Measurements from ENCODE around the gene TFDP1. TPM values are rescaled to one million over a fixed set of nuclear protein-coding genes. Genes with fewer than 3 reads are reported as not detected.

The TFDP1 gene
- polyA plus RNA-seq, 3 donors: 30.3 to 54.0 (median 37.6) TPM

DNA sequence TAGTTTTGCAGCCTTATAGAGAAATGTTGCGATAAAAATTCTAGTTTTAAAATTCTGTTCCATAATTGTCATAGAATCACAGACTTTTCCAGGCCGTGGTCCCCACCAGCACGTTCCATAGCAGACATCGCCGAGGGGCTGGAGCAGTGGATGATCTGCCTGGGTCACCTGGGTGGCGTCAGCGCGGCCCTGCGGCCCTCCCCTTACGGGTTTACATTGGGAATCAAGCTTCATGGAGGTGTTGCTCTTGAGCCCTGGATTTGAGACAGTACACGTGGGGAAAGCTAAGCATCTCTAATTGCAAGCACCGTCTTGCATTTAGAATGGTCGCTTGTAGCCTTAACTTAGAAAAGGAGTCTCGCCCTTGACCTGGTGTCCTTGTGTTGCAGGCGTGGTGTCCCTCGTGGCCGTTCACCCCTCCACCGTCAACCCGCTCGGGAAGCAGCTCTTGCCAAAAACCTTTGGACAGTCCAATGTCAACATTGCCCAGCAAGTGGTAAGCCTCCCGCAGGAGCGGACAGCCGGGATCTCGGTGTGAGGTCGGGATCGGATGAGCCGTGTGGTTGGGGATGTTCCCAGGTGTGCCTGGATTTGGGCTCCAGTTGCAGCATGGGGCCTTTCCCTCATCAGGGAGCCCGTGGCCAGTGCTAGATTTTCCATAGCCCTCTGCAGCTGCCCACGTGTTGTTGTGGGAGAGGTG is 38.4 kb downstream of the TFDP1 start:
- Histone ChIP-seq H3K4me2 (replicated peaks; ENCODE audit: extremely low read depth, low read length, poor library complexity, severe bottlenecking) (no peak overlapping the region), H4K20me1 (ENCODE audit: insufficient read depth, low read length) (no peaks in the 10 kb centered on the region), H2AFZ (ENCODE audit: insufficient read depth, low read depth, low read length, poor library complexity, severe bottlenecking) (no peak overlapping the region), H3K9me3 (replicated peaks in 1 of 2; ENCODE audit: control insufficient read depth in 1 of 2, insufficient read depth in 1 of 2, low read length in 2 of 2) (no peaks in the 10 kb centered on the region), H3K4me1 (ENCODE audit: control insufficient read depth in 1 of 2, insufficient read depth in 2 of 2, low read length in 2 of 2) (no peaks in the 10 kb centered on the region), H3K9ac (ENCODE audit: insufficient read depth, low read length, poor library complexity, severe bottlenecking) (no peak overlapping the region), H3K79me2 (ENCODE audit: insufficient read depth, low read length) (peaks cover 46% of the 10 kb centered on the region), H3K4me3 (replicated peaks in 1 of 3; ENCODE audit: low read depth in 2 of 3, low read length in 3 of 3) (no peak overlapping the region), H3K36me3 (replicated peaks in 1 of 2; ENCODE audit: control insufficient read depth in 1 of 2, insufficient read depth in 2 of 2, low read length in 2 of 2) (peaks cover 8 to 52% of the 10 kb centered on the region in 2 donors), H3K27ac (ENCODE audit: low read depth in 1 of 2, low read length in 2 of 2) (peak overlapping the region in 1 of 2 donors; percentile 15), H3K27me3 (ENCODE audit: control insufficient read depth in 2 of 2, insufficient read depth in 2 of 2, low read length in 2 of 2) (no peaks in the 10 kb centered on the region)
- Mint-ChIP-seq H3K27me3 (ENCODE audit: low read depth in 3 of 3) (peaks cover 0 to 16% (median 2%) of the 10 kb centered on the region in 3 donors), H3K27ac (peak overlapping the region in 4 of 7 donors; percentile 16 to 69 (median 32)), H3K36me3 (peaks cover 22 to 59% of the 10 kb centered on the region in 2 donors), H3K4me3 (no peak overlapping the region), H3K4me1 (no peaks in the 10 kb centered on the region), H3K9me3 (peaks cover 0 to 6% (median 1%) of the 10 kb centered on the region in 7 donors)
- 96% methylated on average over 28 of the region's 29 CpGs for WGBS (ENCODE audit: insufficient coverage)
- TF ChIP-seq, protein P1, sequence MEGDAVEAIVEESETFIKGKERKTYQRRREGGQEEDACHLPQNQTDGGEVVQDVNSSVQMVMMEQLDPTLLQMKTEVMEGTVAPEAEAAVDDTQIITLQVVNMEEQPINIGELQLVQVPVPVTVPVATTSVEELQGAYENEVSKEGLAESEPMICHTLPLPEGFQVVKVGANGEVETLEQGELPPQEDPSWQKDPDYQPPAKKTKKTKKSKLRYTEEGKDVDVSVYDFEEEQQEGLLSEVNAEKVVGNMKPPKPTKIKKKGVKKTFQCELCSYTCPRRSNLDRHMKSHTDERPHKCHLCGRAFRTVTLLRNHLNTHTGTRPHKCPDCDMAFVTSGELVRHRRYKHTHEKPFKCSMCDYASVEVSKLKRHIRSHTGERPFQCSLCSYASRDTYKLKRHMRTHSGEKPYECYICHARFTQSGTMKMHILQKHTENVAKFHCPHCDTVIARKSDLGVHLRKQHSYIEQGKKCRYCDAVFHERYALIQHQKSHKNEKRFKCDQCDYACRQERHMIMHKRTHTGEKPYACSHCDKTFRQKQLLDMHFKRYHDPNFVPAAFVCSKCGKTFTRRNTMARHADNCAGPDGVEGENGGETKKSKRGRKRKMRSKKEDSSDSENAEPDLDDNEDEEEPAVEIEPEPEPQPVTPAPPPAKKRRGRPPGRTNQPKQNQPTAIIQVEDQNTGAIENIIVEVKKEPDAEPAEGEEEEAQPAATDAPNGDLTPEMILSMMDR (IDR thresholded peaks at IDR 0.05): no peak
- intact Hi-C loops (cut with micrococcal nuclease): no loop called here
- DNase-seq: no peak

DNA sequence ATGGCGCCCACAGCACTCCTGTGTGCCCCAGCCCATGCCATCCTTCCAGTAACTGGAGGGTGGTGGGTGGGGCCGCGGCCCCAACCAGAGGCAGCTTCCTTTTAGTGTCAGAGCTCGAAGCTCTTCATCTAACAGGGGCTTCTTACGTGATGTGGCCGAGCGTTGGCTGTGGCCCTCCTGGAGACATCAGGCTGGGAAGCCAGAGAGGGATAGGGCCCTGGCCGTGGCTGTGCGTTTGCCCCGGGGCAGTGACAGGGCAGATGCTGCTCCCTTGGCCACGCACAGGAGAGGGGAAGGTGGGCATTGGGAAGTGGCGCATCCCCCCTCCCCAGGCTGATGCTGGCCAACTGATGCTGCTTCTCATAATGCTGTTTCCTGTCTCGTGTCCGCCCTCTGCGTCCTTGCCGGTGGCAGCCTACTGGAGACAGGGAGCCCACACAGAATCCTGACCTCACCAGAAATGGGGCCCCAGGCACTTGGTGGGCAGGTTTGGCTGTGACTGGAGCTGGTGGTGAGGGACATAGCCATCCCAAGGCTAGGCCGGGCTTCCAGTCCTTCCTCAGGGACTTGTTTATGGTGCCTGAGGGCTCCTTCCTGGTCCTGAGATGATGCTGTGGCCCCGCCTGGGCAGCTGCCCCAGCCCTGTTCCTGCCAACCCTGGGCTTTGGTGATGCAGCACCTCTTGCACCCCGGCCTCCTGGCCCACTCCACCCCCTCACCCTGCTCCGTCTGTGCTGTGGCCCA is 39.1 kb downstream of the TFDP1 start:
- DNase-seq: no peak
- H3K4me3 Mint-ChIP-seq: no peak overlapping the region
- Histone ChIP-seq H3K4me2 (replicated peaks; ENCODE audit: extremely low read depth, low read length, poor library complexity, severe bottlenecking) (no peak overlapping the region), H2AFZ (ENCODE audit: insufficient read depth, low read depth, low read length, poor library complexity, severe bottlenecking) (no peak overlapping the region), H3K4me1 (ENCODE audit: control insufficient read depth in 1 of 2, insufficient read depth in 2 of 2, low read length in 2 of 2) (no peaks in the 10 kb centered on the region), H3K27me3 (ENCODE audit: control insufficient read depth in 2 of 2, insufficient read depth in 2 of 2, low read length in 2 of 2) (no peaks in the 10 kb centered on the region), H3K79me2 (ENCODE audit: insufficient read depth, low read length) (peaks cover 46% of the 10 kb centered on the region), H3K9me3 (replicated peaks in 1 of 2; ENCODE audit: control insufficient read depth in 1 of 2, insufficient read depth in 1 of 2, low read length in 2 of 2) (no peaks in the 10 kb centered on the region), H3K9ac (ENCODE audit: insufficient read depth, low read length, poor library complexity, severe bottlenecking) (no peak overlapping the region), H3K27ac (ENCODE audit: low read depth in 1 of 2, low read length in 2 of 2) (peak overlapping the region in 1 of 2 donors; percentile 15), H3K4me3 (replicated peaks in 1 of 3; ENCODE audit: low read depth in 2 of 3, low read length in 3 of 3) (no peak overlapping the region), H3K36me3 (replicated peaks in 1 of 2; ENCODE audit: control insufficient read depth in 1 of 2, insufficient read depth in 2 of 2, low read length in 2 of 2) (peaks cover 8 to 60% of the 10 kb centered on the region in 2 donors), H4K20me1 (ENCODE audit: insufficient read depth, low read length) (no peaks in the 10 kb centered on the region)
- peaks cover 22 to 61% of the 10 kb centered on the region in 2 donors for H3K36me3 Mint-ChIP-seq
- WGBS (ENCODE audit: insufficient coverage): 89% methylated on average over 17 of the region's 20 CpGs
- TF ChIP-seq, protein P1 (IDR thresholded peaks at IDR 0.05): no peak
- H3K4me1 Mint-ChIP-seq: no peaks in the 10 kb centered on the region
- H3K9me3 Mint-ChIP-seq: peaks cover 0 to 6% (median 1%) of the 10 kb centered on the region in 7 donors
- intact Hi-C loops (cut with micrococcal nuclease): no loop called here
- peak overlapping the region in 6 of 7 donors; percentile 40 to 82 (median 62) for H3K27ac Mint-ChIP-seq
- H3K27me3 Mint-ChIP-seq (ENCODE audit: low read depth in 3 of 3): peaks cover 0 to 16% (median 2%) of the 10 kb centered on the region in 3 donors

Data from CD14-positive monocyte (primary cell).